Measurements from ENCODE around the gene PTGES2.

Gene PTGES2

DNA sequence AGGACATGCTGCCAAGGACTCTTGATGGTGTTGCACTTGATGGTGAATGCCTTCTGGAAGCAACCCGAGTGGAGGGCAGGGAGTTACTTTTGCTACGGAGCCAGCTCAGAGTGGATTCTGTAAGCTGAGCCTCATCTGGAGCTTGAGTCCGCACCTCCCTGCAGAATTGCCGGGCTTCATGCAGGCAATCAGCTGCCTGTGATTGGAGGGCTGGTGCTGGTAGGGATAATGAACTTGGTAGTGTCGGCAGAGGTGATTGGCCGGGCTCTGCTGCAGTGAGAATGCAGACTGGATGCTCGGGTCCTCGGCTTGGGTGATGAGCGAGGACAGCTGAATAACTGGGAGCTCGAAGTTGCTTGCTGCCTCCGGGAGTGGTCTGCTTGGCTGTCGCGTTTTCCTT lies 36.4 kb downstream of the PTGES2 start:
- Histone ChIP-seq H3K9me3 (ENCODE audit: control insufficient read depth in 5 of 5, low read length in 5 of 5) (no peaks in the 10 kb centered on the region), H3K4me1 (ENCODE audit: control insufficient read depth in 5 of 5, insufficient read depth in 5 of 5, low read length in 5 of 5) (peaks cover 20 to 45% (median 34%) of the 10 kb centered on the region in 5 donors), H3K9ac (ENCODE audit: low read length in 5 of 5) (no peak overlapping the region), H3K36me3 (ENCODE audit: control insufficient read depth in 5 of 5, insufficient read depth in 5 of 5, low read length in 5 of 5) (peaks cover 0 to 3% (median 0%) of the 10 kb centered on the region in 5 donors), H3K4me3 (ENCODE audit: low read depth in 1 of 5, low read length in 5 of 5) (peak overlapping the region in 3 of 5 donors; percentile 18 to 36 (median 22)), H3K27me3 (ENCODE audit: control insufficient read depth in 5 of 5, insufficient read depth in 4 of 5, low read length in 5 of 5) (no peaks in the 10 kb centered on the region), H3K27ac (ENCODE audit: low read depth, low read length) (no peak overlapping the region)

GRCh38 chr9:128089299-128089698 lies 38.2 kb downstream of the PTGES2 start:
- H3K9ac ChIP-seq (ENCODE audit: low read length in 5 of 5) = no peak overlapping the region
- peaks cover 12 to 34% (median 24%) of the 10 kb centered on the region in 5 donors for H3K4me1 ChIP-seq (ENCODE audit: control insufficient read depth in 5 of 5, insufficient read depth in 5 of 5, low read length in 5 of 5)
- H3K9me3 ChIP-seq (ENCODE audit: control insufficient read depth in 5 of 5, low read length in 5 of 5) = no peaks in the 10 kb centered on the region
- no peaks in the 10 kb centered on the region for H3K36me3 ChIP-seq (ENCODE audit: control insufficient read depth in 5 of 5, insufficient read depth in 5 of 5, low read length in 5 of 5)
- no peak overlapping the region for H3K4me3 ChIP-seq (ENCODE audit: low read depth in 1 of 5, low read length in 5 of 5)
- H3K27me3 ChIP-seq (ENCODE audit: control insufficient read depth in 5 of 5, insufficient read depth in 4 of 5, low read length in 5 of 5) = no peaks in the 10 kb centered on the region
- no peak overlapping the region for H3K27ac ChIP-seq (ENCODE audit: low read depth, low read length)

GRCh38 chr9:128088253-128088945 lies 39.1 kb downstream of the PTGES2 start:
- H3K9ac ChIP-seq (ENCODE audit: low read length in 5 of 5) = no peak overlapping the region
- H3K9me3 ChIP-seq (ENCODE audit: control insufficient read depth in 5 of 5, low read length in 5 of 5) = no peaks in the 10 kb centered on the region
- H3K36me3 ChIP-seq (ENCODE audit: control insufficient read depth in 5 of 5, insufficient read depth in 5 of 5, low read length in 5 of 5) = no peaks in the 10 kb centered on the region
- H3K27me3 ChIP-seq (ENCODE audit: control insufficient read depth in 5 of 5, insufficient read depth in 4 of 5, low read length in 5 of 5) = no peaks in the 10 kb centered on the region
- no peak overlapping the region for H3K27ac ChIP-seq (ENCODE audit: low read depth, low read length)
- H3K4me3 ChIP-seq (ENCODE audit: low read depth in 1 of 5, low read length in 5 of 5) = no peak overlapping the region
- H3K4me1 ChIP-seq (ENCODE audit: control insufficient read depth in 5 of 5, insufficient read depth in 5 of 5, low read length in 5 of 5) = peaks cover 10 to 32% (median 22%) of the 10 kb centered on the region in 5 donors

DNA sequence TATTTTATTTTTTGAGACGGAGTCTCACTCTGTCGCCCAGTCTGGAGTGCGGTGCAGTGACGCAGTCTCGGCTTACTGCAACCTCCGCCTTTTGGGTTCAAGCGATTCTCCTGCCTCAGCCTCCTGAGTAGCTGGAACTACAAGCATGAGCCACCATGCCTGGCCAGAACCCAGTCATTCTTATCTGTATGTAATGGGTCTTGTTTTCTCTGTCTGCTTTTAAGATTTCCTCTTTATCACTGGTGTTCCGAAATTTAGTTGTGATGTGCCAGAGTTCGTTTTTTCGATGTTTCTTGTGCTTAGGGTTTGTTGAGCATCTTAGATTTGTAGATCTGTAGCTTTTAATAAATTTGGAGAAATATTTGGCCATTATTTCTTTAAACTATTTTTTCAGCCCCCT lies 40.3 kb downstream of the PTGES2 start:
- no peak overlapping the region for H3K27ac ChIP-seq (ENCODE audit: low read depth, low read length)
- no peak overlapping the region for H3K9ac ChIP-seq (ENCODE audit: low read length in 5 of 5)
- no peak overlapping the region for H3K4me3 ChIP-seq (ENCODE audit: low read depth in 1 of 5, low read length in 5 of 5)
- no peaks in the 10 kb centered on the region for H3K36me3 ChIP-seq (ENCODE audit: control insufficient read depth in 5 of 5, insufficient read depth in 5 of 5, low read length in 5 of 5)
- H3K4me1 ChIP-seq (ENCODE audit: control insufficient read depth in 5 of 5, insufficient read depth in 5 of 5, low read length in 5 of 5) = peaks cover under 1 to 25% (median 18%) of the 10 kb centered on the region in 5 donors
- no peaks in the 10 kb centered on the region for H3K9me3 ChIP-seq (ENCODE audit: control insufficient read depth in 5 of 5, low read length in 5 of 5)
- no peaks in the 10 kb centered on the region for H3K27me3 ChIP-seq (ENCODE audit: control insufficient read depth in 5 of 5, insufficient read depth in 4 of 5, low read length in 5 of 5)

- peaks cover 0 to 24% (median 21%) of the 10 kb centered on the region in 5 donors for H3K4me1 ChIP-seq (ENCODE audit: control insufficient read depth in 5 of 5, insufficient read depth in 5 of 5, low read length in 5 of 5)
- H3K9me3 ChIP-seq (ENCODE audit: control insufficient read depth in 5 of 5, low read length in 5 of 5) = no peaks in the 10 kb centered on the region
- H3K27me3 ChIP-seq (ENCODE audit: control insufficient read depth in 5 of 5, insufficient read depth in 4 of 5, low read length in 5 of 5) = no peaks in the 10 kb centered on the region
- no peak overlapping the region for H3K9ac ChIP-seq (ENCODE audit: low read length in 5 of 5)
- H3K36me3 ChIP-seq (ENCODE audit: control insufficient read depth in 5 of 5, insufficient read depth in 5 of 5, low read length in 5 of 5) = no peaks in the 10 kb centered on the region
- no peak overlapping the region for H3K4me3 ChIP-seq (ENCODE audit: low read depth in 1 of 5, low read length in 5 of 5)
- no peak overlapping the region for H3K27ac ChIP-seq (ENCODE audit: low read depth, low read length)
Observed at GRCh38 chr9:128085943-128086342, 41.6 kb downstream of the PTGES2 start.

GRCh38 chr9:128084746-128085145 lies 42.8 kb downstream of the PTGES2 start:
- Histone ChIP-seq H3K9ac (ENCODE audit: low read length in 5 of 5) (no peak overlapping the region), H3K36me3 (ENCODE audit: control insufficient read depth in 5 of 5, insufficient read depth in 5 of 5, low read length in 5 of 5) (no peaks in the 10 kb centered on the region), H3K4me1 (ENCODE audit: control insufficient read depth in 5 of 5, insufficient read depth in 5 of 5, low read length in 5 of 5) (peaks cover 0 to 28% (median 25%) of the 10 kb centered on the region in 5 donors), H3K9me3 (ENCODE audit: control insufficient read depth in 5 of 5, low read length in 5 of 5) (no peaks in the 10 kb centered on the region), H3K27me3 (ENCODE audit: control insufficient read depth in 5 of 5, insufficient read depth in 4 of 5, low read length in 5 of 5) (no peaks in the 10 kb centered on the region), H3K27ac (ENCODE audit: low read depth, low read length) (no peak overlapping the region), H3K4me3 (ENCODE audit: low read depth in 1 of 5, low read length in 5 of 5) (no peak overlapping the region)

DNA sequence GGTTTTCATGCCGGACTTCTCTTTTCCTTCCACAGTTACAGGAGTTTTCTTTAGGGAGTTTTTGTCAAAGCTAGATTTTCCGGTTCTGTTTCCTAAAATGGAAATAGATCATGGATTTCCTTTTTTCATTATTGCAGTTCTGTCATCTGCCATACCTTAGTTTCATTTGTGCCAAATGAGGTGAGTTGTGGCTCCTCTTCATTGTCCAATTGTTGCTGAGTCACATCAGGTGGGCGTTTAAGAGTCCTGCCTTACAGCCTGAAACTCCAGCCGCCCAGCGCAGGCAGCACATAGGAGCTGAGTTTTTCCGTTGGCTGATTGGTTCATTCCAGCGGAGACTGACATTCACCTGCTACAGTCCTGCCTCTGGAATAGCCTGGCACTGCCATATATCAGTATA lies 45.4 kb downstream of the PTGES2 start:
- Histone ChIP-seq H3K27me3 (ENCODE audit: control insufficient read depth in 5 of 5, insufficient read depth in 4 of 5, low read length in 5 of 5) (no peaks in the 10 kb centered on the region), H3K27ac (ENCODE audit: low read depth, low read length) (peak overlapping the region; percentile 69), H3K4me1 (ENCODE audit: control insufficient read depth in 5 of 5, insufficient read depth in 5 of 5, low read length in 5 of 5) (peaks cover 0 to 43% (median 39%) of the 10 kb centered on the region in 5 donors), H3K36me3 (ENCODE audit: control insufficient read depth in 5 of 5, insufficient read depth in 5 of 5, low read length in 5 of 5) (no peaks in the 10 kb centered on the region), H3K9me3 (ENCODE audit: control insufficient read depth in 5 of 5, low read length in 5 of 5) (no peaks in the 10 kb centered on the region), H3K9ac (ENCODE audit: low read length in 5 of 5) (no peak overlapping the region), H3K4me3 (ENCODE audit: low read depth in 1 of 5, low read length in 5 of 5) (no peak overlapping the region)

- peak overlapping the region in 1 of 5 donors; percentile 23 for H3K9ac ChIP-seq (ENCODE audit: low read length in 5 of 5)
- no peaks in the 10 kb centered on the region for H3K36me3 ChIP-seq (ENCODE audit: control insufficient read depth in 5 of 5, insufficient read depth in 5 of 5, low read length in 5 of 5)
- H3K4me3 ChIP-seq (ENCODE audit: low read depth in 1 of 5, low read length in 5 of 5) = no peak overlapping the region
- H3K27ac ChIP-seq (ENCODE audit: low read depth, low read length) = peak overlapping the region; percentile 69
- no peaks in the 10 kb centered on the region for H3K27me3 ChIP-seq (ENCODE audit: control insufficient read depth in 5 of 5, insufficient read depth in 4 of 5, low read length in 5 of 5)
- no peaks in the 10 kb centered on the region for H3K9me3 ChIP-seq (ENCODE audit: control insufficient read depth in 5 of 5, low read length in 5 of 5)
- H3K4me1 ChIP-seq (ENCODE audit: control insufficient read depth in 5 of 5, insufficient read depth in 5 of 5, low read length in 5 of 5) = peaks cover 0 to 43% (median 41%) of the 10 kb centered on the region in 5 donors
Observed at GRCh38 chr9:128081056-128081455, 46.5 kb downstream of the PTGES2 start.

GRCh38 chr9:128080206-128080605 lies 47.3 kb downstream of the PTGES2 start:
- Histone ChIP-seq H3K27ac (ENCODE audit: low read depth, low read length) (no peak overlapping the region), H3K4me1 (ENCODE audit: control insufficient read depth in 5 of 5, insufficient read depth in 5 of 5, low read length in 5 of 5) (peaks cover 0 to 45% (median 42%) of the 10 kb centered on the region in 5 donors)

GRCh38 chr9:128078504-128079434 lies 48.8 kb downstream of the PTGES2 start:
- Histone ChIP-seq H3K9me3 (ENCODE audit: control insufficient read depth in 5 of 5, low read length in 5 of 5) (no peaks in the 10 kb centered on the region), H3K4me3 (ENCODE audit: low read depth in 1 of 5, low read length in 5 of 5) (no peak overlapping the region), H3K4me1 (ENCODE audit: control insufficient read depth in 5 of 5, insufficient read depth in 5 of 5, low read length in 5 of 5) (peaks cover 0 to 53% (median 46%) of the 10 kb centered on the region in 5 donors), H3K27ac (ENCODE audit: low read depth, low read length) (peak overlapping the region; percentile 23), H3K36me3 (ENCODE audit: control insufficient read depth in 5 of 5, insufficient read depth in 5 of 5, low read length in 5 of 5) (no peaks in the 10 kb centered on the region), H3K27me3 (ENCODE audit: control insufficient read depth in 5 of 5, insufficient read depth in 4 of 5, low read length in 5 of 5) (no peaks in the 10 kb centered on the region), H3K9ac (ENCODE audit: low read length in 5 of 5) (no peak overlapping the region)

More at GRCh38 chr9:128080206-128080605, 47.3 kb downstream of the PTGES2 start:
- no peaks in the 10 kb centered on the region for H3K36me3 ChIP-seq (ENCODE audit: control insufficient read depth in 5 of 5, insufficient read depth in 5 of 5, low read length in 5 of 5)
- H3K9ac ChIP-seq (ENCODE audit: low read length in 5 of 5) = no peak overlapping the region
- H3K9me3 ChIP-seq (ENCODE audit: control insufficient read depth in 5 of 5, low read length in 5 of 5) = no peaks in the 10 kb centered on the region
- H3K27me3 ChIP-seq (ENCODE audit: control insufficient read depth in 5 of 5, insufficient read depth in 4 of 5, low read length in 5 of 5) = no peaks in the 10 kb centered on the region
- H3K4me3 ChIP-seq (ENCODE audit: low read depth in 1 of 5, low read length in 5 of 5) = no peak overlapping the region
